HCT116 (cell line): ENCODE data around the gene TYMP. TPM values are rescaled to one million over a fixed set of nuclear protein-coding genes. Genes with fewer than 3 reads are reported as not detected.

Experiments used
- ATAC-seq: fragments of 200-7000 bp; cut with Tn5 transposase; 2 replicates; pipeline ENCODE4 v1.9.1; 2020; ENCODE audit warnings: mild to moderate bottlenecking, moderate library complexity
- BruUV-seq: library from RNA; stranded (reverse); fragments of 400-500 nt; replicated peaks from 2 replicates; lab custom pipeline; 2021; lab: Mats Ljungman, UMichigan
- CTCF ChIA-PET: fragments of 300-600 bp; sonication (Branson Sonifier 250); formaldehyde crosslinking; loops from one replicate; lab custom pipeline; 2021; ENCODE audit warnings: antibody characterized with exemption; lab: Charles Lee
- POLR2A ChIA-PET: fragments of 300-600, 350-600 bp; sonication (Branson Sonifier 250); formaldehyde crosslinking; loops from one replicate; lab custom pipeline; 2021; ENCODE audit warnings: antibody characterized with exemption; lab: Charles Lee
- RAD21 ChIA-PET, 2 experiments: fragments of 300-600 bp; sonication (Branson Sonifier 250); formaldehyde crosslinking; loops; one replicate each; lab custom pipeline; 2023; ENCODE audit warnings: low total read pairs in 2 of 2; ENCODE audit not compliant: uncharacterized antibody in 2 of 2, unreplicated experiment in 2 of 2, low non-redundant PET in 1 of 2; lab: Charles Lee
- DNase-seq: peaks from one replicate; pipeline ENCODE4 v3.0.0-alpha.2; 2010; ENCODE audit warnings: low read depth, low spot score
- H2AFZ ChIP-seq: fragments of 200-600 bp; shearing (Covaris generic), sonication (generic); 2 replicates; pipeline ENCODE4 v1.6.1; 2017; ENCODE audit warnings: low read depth, mixed run types, mixed read lengths, antibody characterized with exemption, low read length; ENCODE audit not compliant: poor library complexity, severe bottlenecking
- H3K27ac ChIP-seq: 2 replicates; pipeline ENCODE4 v1.5.1; 2012; ENCODE audit warnings: low read depth, low read length
- H3K27me3 ChIP-seq: fragments of 200-600 bp; sonication (generic); 2 replicates; pipeline ENCODE4 v1.6.1; 2016; ENCODE audit warnings: mixed run types, low read length, mixed read lengths; ENCODE audit not compliant: insufficient read depth
- H3K36me3 ChIP-seq, 2 experiments: fragments of 200-500 bp in 1 of 2; fragments of 200-600 bp in 1 of 2; sonication (Bioruptor generic) in 1 of 2; sonication (generic) in 1 of 2; 2 replicates each; pipeline versions ENCODE4 v1.5.1 to v1.6.1; 2014 to 2016; ENCODE audit warnings: low read length in 2 of 2, inconsistent platforms in 1 of 2, mixed read lengths in 1 of 2, mixed run types in 1 of 2; ENCODE audit not compliant: insufficient read depth in 2 of 2, control insufficient read depth in 1 of 2
- H3K4me1 ChIP-seq, 2 experiments: fragments of 200-600 bp in 1 of 2; sonication (generic) in 1 of 2; 2 replicates each; pipeline versions ENCODE4 v1.5.1 to v1.6.1; 2012 to 2017; ENCODE audit warnings: low read length in 2 of 2, inconsistent platforms in 1 of 2, mild to moderate bottlenecking in 1 of 2, mixed read lengths in 1 of 2, mixed run types in 1 of 2, moderate library complexity in 1 of 2; ENCODE audit not compliant: insufficient read depth in 2 of 2, control insufficient read depth in 1 of 2
- H3K4me2 ChIP-seq: fragments of 200-600 bp; sonication (generic); 2 replicates; pipeline ENCODE4 v1.6.1; 2017; ENCODE audit warnings: mixed run types, low read length, mixed read lengths
- H3K4me3 ChIP-seq, 2 experiments: fragments of 200-600 bp in 1 of 2; sonication (generic) in 1 of 2; replicated peaks in 1 of 2; 2 replicates each; pipeline ENCODE4 v1.5.1; 2011 to 2016; ENCODE audit warnings: low read length in 2 of 2, control low read depth in 1 of 2, low read depth in 1 of 2, mild to moderate bottlenecking in 1 of 2, mixed read lengths in 1 of 2, mixed run types in 1 of 2
- H3K79me2 ChIP-seq: fragments of 200-600 bp; sonication (generic); 2 replicates; pipeline ENCODE4 v1.6.1; 2017; ENCODE audit warnings: mild to moderate bottlenecking, mixed run types, low read length, moderate library complexity, mixed read lengths; ENCODE audit not compliant: insufficient read depth
- H3K9ac ChIP-seq: fragments of 200-600 bp; sonication (generic); 2 replicates; pipeline ENCODE4 v1.6.1; 2016; ENCODE audit warnings: low read length, mixed read lengths
- H3K9me2 ChIP-seq: fragments of 200-600 bp; sonication (generic), shearing (Covaris generic); 2 replicates; pipeline ENCODE4 v1.6.1; 2017; ENCODE audit warnings: mixed run types, mild to moderate bottlenecking, moderate library complexity; ENCODE audit not compliant: insufficient read depth
- H3K9me3 ChIP-seq, 2 experiments: fragments of 200-500 bp in 1 of 2; fragments of 200-600 bp in 1 of 2; sonication (Bioruptor generic) in 1 of 2; sonication (generic) in 1 of 2; 2 replicates each; pipeline ENCODE4 v1.6.1; 2014 to 2017; ENCODE audit warnings: low read length in 2 of 2, mixed read lengths in 2 of 2, inconsistent platforms in 1 of 2, low read depth in 1 of 2, mild to moderate bottlenecking in 1 of 2, mixed run types in 1 of 2, moderate library complexity in 1 of 2; ENCODE audit not compliant: control insufficient read depth in 1 of 2, insufficient read depth in 1 of 2
- H4K20me1 ChIP-seq: fragments of 200-600 bp; sonication (generic), shearing (Covaris generic); 2 replicates; pipeline ENCODE4 v1.6.1; 2017; ENCODE audit warnings: mixed run types, mild to moderate bottlenecking, moderate library complexity; ENCODE audit not compliant: insufficient read depth
- CEBPB ChIP-seq: IDR thresholded peaks from 2 replicates; pipeline ENCODE4 v1.6.1; 2012; ENCODE audit warnings: low read depth
- EZH2 ChIP-seq: fragments of 200-600 bp; sonication (generic); IDR thresholded peaks from 2 replicates; pipeline ENCODE4 v1.6.1; 2017; ENCODE audit warnings: antibody characterized with exemption, mixed run types
- FOSL1 ChIP-seq: IDR thresholded peaks from 2 replicates; pipeline ENCODE4 v1.6.1; 2012; ENCODE audit warnings: low read depth
- JUND ChIP-seq: IDR thresholded peaks from 2 replicates; pipeline ENCODE4 v1.6.1; 2012
- POLR2AphosphoS5 ChIP-seq: IDR thresholded peaks from 2 replicates; pipeline ENCODE4 v1.6.1; 2011; ENCODE audit warnings: mild to moderate bottlenecking, low read depth, low read length, moderate library complexity
- RAD21 ChIP-seq: IDR thresholded peaks from 2 replicates; pipeline ENCODE4 v1.6.1; 2012; ENCODE audit warnings: low read depth, mild to moderate bottlenecking
- SP1 ChIP-seq: IDR thresholded peaks from 2 replicates; pipeline ENCODE4 v1.6.1; 2012; ENCODE audit warnings: low read depth
- SRF ChIP-seq: IDR thresholded peaks from 2 replicates; pipeline ENCODE4 v1.6.1; 2012; ENCODE audit warnings: low read depth
- TCF7L2 ChIP-seq: IDR thresholded peaks from 2 replicates; pipeline ENCODE4 v1.7.0; 2011; ENCODE audit warnings: borderline replicate concordance, inconsistent platforms; ENCODE audit not compliant: insufficient read depth, insufficient read length; ENCODE audit errors: extremely low read depth
- YY1 ChIP-seq: IDR thresholded peaks from 2 replicates; pipeline ENCODE4 v1.6.1; 2011; ENCODE audit warnings: low read length, low read depth, moderate library complexity, mild to moderate bottlenecking; ENCODE audit not compliant: insufficient replicate concordance; ENCODE audit errors: extremely low read depth
- intact Hi-C: fragments of 100-400 bp; cut with micrococcal nuclease; formaldehyde crosslinking; loops from 2 replicates; pipeline ENCODE4 v1.10.0; 2022
- total RNA-seq: library from RNA; stranded (reverse); gene quantifications from one replicate; pipeline ENCODE4 v1.2.1, GENCODE V29; 2021; ENCODE audit not compliant: unreplicated experiment
- TF ChIP-seq, protein P1 (sequence below): IDR thresholded peaks from 2 replicates; pipeline ENCODE4 v1.6.1; 2012

Gene TYMP
- total RNA-seq, 1 experiment from 2014 or later = 43.2 TPM

DNA sequence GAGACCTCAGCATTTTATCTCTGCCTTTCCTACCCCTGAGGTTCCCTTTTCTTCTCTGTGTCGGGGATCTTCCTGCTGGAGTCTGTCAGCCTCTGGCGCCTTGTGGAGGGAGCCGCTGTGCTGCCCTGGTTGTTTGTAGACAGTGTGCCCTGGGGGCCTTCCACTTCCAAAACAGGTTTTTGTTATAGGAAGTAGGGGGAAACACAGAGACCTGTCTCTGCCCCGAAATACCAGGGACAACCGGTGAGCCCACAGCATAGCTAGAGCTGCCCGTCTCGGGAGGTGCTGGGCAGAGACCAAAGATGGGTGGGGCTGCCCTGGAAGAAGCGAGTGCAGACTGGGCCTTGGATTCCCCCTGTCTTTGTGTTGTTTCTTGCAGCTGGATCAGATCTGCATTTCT is 13.7 kb downstream of the TYMP start:
- Histone ChIP-seq H3K27me3 (no peaks in the 10 kb centered on the region), H3K79me2 (peaks cover 57% of the 10 kb centered on the region), H3K4me2 (no peak overlapping the region), H2AFZ (no peak overlapping the region), H3K27ac (no peak overlapping the region), H3K36me3 (peaks cover 7 to 26% of the 10 kb centered on the region in 2 experiments; a peak in 2 of 4 replicates), H4K20me1 (no peaks in the 10 kb centered on the region), H3K4me1 (no peaks in the 10 kb centered on the region), H3K9me3 (no peaks in the 10 kb centered on the region), H3K4me3 (no peak overlapping the region), H3K9ac (no peak overlapping the region), H3K9me2 (no peaks in the 10 kb centered on the region)
- CTCF ChIA-PET = no interaction called here
- RAD21 ChIA-PET = no interaction called here
- no peak for DNase-seq
- TF ChIP-seq EZH2 (no peak), SP1 (no peak), TCF7L2 (no peak), POLR2AphosphoS5 (no peak), FOSL1 (no peak), RAD21 (no peak)
- no peak for ATAC-seq
- intact Hi-C loops = no loop called here
- POLR2A ChIA-PET = no interaction called here
- BruUV-seq = no TSS peak

GRCh38 chr22:50513175-50513574 is 16.6 kb downstream of the TYMP start:
- ChIA-PET RAD21 (no interaction called here), POLR2A (interaction anchor here (1.6 kb wide), 1 partner anchor 12 kb away, joined by 5 read pairs; the partner anchor contains the start of gene SCO2), CTCF (no interaction called here)
- H3K36me3 ChIP-seq = peaks cover 7 to 15% of the 10 kb centered on the region in 2 experiments; a peak in 3 of 4 replicates
- no TSS peak for BruUV-seq
- H3K4me3 ChIP-seq = no peak overlapping the region
- H3K9me3 ChIP-seq = no peaks in the 10 kb centered on the region
- no peak overlapping the region for H3K27ac ChIP-seq
- H3K9me2 ChIP-seq = no peaks in the 10 kb centered on the region
- peaks cover 83% of the 10 kb centered on the region for H3K79me2 ChIP-seq
- no peaks in the 10 kb centered on the region for H4K20me1 ChIP-seq
- no peaks in the 10 kb centered on the region for H3K27me3 ChIP-seq
- H3K4me1 ChIP-seq = peaks cover 10% of the 10 kb centered on the region in 2 experiments
- no peak overlapping the region for H3K9ac ChIP-seq
- TF ChIP-seq SRF (no peak), EZH2 (no peak), YY1 (no peak), FOSL1 (no peak), CEBPB (no peak), RAD21 (no peak), JUND (no peak), SP1 (no peak)
- TF ChIP-seq, protein P1, sequence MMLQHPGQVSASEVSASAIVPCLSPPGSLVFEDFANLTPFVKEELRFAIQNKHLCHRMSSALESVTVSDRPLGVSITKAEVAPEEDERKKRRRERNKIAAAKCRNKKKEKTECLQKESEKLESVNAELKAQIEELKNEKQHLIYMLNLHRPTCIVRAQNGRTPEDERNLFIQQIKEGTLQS = no peak
- DNase-seq (no peak), ATAC-seq (no peak)
- H2AFZ ChIP-seq = no peak overlapping the region
- intact Hi-C loops = no loop called here
- no peak overlapping the region for H3K4me2 ChIP-seq
